HG02759 (cell line): ENCODE measurements around the gene SIGMAR1.

Source experiments
- ATAC-seq: cut with Tn5 transposase; IDR thresholded peaks from one replicate; pipeline ENCODE4 v1.9.1; 2021; ENCODE audit warnings: mild to moderate bottlenecking, moderate library complexity; ENCODE audit not compliant: unreplicated experiment

The SIGMAR1 gene

DNA sequence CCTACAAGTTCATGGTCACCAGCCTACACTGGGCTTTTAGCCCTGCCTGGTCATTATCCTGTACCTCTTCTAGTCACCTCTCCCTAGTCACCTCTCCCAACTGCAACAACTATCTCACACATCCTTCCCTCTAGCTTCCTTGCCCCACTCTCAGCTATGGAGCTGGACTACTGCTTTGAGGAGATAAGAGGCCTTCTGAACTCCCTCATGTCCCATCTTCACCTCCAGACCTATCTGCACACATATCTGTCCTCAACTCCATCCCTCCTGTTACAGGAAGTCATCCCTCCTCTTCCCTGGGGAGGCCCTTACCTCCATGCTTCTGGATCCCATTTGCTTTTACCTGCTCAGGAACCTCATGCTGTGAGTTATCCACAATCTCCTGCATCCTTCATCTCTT, 31.4 kb downstream of the SIGMAR1 start:
- ATAC-seq = no peak

DNA sequence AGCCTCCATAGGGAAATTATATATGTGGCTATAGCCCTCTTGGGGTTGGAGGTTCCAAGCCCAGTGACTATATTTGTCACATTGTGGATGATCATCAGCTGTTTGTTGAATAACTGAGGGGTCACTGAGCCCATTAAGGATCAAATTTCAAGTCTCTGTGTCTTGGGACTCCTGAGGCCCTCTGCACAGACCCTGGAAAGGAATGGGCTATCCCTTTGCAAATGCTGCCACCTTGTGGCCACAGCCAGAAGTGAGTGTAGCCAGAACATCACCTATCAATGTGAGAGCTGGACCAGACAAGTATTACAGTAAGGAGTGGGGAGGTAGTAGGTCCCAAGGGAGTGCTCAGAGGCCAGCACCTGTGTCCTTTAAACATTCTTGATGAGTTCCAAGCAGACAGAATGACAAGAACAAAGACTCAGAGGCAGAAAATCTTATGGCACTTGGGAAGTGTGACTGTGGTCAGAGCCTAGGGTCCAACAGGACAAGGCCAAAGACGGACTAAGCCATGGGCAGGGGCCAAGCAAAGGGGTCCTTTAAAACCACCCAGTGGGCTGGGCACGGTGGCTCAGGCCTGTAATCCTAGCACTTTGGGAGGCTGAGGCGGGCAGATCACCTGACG, 33.9 kb downstream of the SIGMAR1 start:
- ATAC-seq = peak; percentile 81

DNA sequence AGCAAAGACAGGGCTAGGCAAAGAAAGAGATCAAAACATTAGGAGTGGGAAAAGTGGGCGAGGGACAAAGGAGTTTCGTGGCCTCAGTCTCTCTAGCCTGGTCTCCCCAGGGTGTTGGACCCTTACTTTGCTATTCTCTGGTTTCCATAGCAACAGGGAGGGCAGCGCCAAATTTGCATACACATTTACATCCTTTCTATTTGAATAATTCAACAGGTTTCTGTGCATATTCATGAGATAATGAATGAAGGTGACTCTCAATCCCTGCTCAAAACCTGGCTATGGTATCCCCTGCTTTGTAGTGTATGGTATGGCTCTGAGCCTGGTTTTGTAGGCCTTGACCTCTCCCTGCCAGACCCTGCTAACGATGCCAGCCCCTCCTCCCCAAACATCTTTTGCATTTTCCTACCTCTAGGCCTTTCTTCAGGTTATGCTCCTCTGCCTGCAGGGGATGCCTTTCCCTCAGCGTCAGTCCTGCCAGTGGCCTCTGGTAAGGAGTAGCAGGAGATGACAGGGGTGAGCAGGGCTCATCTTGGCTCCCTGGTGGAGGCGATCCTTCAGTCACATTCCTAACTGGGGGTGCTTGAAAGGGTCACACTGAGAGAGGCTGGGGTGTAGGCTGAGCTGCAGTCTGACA, 35.5 kb downstream of the SIGMAR1 start:
- ATAC-seq = no peak

GRCh38 chr9:34600908-34601307, 36.7 kb downstream of the SIGMAR1 start:
- ATAC-seq = no peak

DNA sequence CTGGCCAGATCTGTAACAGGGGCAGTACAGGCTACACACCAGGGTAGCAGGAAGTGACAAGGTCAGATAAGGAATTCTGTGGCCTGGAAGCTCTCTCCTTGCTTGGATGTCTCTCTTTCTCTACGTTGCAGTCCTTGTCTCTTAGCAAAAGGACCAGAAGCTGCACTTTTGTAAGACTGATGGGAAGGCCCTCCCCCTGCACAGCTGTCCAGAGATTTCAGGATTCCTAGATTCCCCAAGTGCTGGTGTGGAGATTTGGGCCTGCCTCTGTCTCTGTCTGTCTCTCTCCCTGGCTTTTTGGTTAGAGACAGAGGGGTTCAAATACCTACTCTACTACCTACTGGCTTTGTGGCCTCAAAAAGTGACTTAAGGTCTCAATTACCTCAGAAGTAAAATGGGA, 38.0 kb downstream of the SIGMAR1 start:
- ATAC-seq = no peak

DNA sequence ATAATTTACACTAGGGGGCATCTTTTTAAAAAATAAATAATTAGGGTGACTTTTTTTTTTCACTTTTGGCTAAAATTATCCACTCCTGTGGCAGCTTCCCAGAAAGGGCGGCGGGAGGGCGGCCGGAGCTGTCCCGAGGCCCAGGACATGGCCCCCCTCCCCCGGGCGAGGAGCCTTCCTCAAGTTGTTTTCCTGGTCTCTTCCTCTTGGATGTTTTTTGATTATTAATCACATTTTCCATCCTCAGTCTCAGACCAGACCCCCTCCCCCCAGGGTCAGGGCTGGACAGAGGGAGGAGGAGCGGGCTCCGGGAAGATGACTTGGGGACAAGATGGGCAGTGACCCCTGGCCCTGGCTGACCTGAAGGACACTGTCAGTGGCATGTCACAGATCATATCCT, 43.4 kb downstream of the SIGMAR1 start:
- ATAC-seq = no peak

DNA sequence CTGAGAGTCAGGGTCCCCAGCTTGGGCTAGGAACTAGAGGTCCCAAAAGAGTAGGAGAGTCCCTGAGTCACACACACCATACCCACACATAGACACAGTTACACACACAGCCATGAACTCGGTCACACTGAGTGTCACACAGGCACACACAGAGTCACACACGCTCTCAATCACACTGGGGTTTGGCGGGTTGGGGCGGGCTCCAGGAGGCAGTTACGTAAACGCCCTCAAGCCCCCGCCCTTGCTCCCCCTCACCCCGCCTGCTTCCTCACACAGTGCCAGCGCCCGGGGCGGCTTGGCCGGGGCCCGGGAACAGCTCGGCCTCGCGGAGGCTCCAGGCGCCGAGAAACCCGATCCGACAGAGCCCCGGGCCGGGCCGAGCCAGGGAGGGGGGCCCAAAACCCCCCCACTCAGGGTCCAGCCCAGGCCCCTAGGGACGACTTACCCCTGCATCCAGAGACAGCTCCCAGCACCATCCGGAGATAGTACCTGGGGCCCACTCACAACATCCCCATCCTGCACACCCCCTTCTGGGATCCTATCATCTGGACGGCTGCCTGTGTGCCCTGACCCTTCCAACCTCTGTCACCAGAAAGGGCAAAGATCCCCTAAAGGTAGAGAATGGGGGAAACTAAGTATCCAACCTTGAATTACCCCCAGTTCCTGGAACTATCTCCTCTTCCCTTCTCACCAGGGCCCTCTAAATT, 44.5 kb downstream of the SIGMAR1 start:
- ATAC-seq = no peak

DNA sequence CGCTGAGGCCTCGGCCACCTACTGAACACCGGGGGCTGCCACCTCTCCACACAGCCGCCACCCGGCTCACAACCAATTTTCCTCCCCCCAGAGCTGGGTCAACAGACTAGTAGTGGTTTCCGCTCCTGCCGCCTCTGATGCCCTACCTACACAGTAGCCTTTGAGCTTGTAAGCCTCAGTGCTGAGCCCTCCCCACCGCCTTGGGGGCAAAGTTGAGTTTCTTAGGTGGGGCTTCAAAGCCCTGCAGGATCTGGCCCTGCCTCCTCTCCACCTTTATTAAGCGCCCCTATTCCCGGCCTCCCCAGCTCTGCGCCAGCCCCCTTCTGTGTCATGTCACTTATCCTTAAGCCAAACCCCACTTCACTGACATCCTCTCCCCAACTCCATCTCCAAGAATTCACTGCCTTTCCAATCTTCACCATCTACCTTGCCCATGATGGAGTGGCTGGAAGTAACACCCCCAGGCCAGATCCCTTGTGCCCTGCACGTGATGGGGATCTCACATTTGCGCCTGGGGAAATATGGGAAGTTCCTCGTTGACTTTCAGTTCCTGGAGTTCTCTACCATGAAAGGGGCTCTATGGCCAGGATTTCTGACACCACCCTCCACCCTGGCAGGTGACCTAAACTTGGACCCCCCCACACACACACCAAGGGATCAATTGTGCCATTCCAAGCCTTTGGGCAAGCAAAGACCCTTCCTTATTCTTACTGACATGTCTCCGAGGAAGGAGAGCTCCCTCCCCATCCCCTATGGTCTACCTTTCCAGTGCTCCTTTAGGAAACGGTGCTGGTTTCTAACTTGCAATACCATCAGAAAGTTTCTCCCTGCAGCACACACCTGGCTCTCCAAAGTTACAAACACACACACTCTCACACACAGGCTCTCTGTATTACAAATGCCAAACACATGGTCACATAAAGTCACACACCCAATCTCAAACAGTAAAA, 45.4 kb downstream of the SIGMAR1 start:
- ATAC-seq = no peak

GRCh38 chr9:34591248-34591916, 46.2 kb downstream of the SIGMAR1 start:
- ATAC-seq = peak; percentile 71

DNA sequence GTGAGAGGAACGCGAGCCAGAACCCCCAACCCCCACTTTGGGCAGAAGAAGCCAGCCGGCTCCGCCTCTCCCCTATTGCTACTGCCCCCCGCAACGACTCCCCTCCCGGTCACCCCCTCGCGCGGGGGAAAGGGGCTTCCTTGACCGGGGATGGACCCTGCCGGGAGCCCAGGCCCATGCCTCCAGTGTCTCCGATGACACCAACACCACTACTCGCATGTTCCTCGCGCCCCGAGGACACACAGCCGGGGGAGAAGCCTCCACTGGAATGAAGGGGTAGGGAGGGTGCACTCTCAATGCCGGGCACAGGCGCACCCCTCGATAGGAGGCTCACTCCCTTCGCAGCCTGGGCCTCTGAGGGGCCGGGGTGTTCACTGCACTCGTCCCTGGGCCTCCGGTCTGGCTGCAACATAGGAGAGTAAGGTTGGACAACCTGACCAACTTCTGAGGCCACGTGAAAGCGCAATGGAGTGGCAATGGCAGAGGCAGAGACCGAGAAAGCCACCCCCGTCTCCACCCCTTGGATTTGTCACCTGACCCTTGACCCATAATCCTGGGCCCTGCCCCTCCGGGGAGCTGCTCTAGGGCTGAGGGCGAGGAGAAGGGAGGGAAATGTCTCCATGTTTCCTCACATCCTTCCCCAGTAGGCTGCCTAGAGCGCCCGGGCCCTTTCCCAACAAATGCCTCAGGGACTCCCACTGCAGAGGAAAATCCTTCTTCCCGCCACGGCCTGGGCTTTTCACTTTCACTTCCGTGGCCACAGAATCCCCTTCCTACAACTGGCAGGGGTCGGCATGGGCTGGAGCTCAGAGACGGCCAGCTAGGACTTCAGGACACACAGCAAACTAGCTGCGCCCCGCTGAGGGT, 47.0 kb downstream of the SIGMAR1 start:
- no peak for ATAC-seq

DNA sequence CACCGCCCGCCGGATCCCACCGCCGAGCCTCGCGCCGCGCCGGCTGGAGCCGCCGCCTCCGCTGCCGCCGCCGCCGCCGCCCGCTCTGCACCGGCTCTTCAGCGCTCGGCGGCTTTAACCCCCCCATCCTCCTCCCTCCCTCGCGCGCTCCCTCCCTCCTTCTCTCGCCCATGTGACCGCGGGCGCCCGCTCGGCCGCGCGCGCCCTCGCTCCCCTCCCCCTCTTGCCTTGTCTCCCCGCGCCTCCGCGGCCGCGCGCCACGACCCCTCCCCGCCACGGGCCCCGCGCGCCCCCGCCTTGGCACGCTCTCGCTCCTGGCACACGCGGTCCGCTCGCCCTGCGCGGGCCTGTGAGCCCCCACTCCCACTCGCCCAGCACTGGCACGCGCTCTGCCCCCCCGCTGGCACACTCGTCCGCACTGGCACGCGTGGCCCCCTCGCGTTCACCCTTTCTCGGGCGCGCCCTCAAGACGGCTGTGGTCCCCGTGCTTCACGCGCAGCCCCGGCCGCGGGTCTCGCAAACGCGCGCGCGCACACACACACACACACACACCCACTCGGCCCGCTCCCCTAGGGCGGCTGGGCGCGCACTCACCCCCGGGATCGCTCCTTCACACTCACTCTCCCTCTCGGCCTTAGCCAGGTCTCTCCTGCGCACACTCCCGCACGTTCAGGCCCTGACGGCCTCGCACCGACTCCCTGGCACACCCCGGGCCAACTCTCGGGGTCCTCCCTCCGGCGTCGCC, 47.8 kb downstream of the SIGMAR1 start, which contains the start of gene CNTFR:
TSS of gene CNTFR (minus strand) at position 89 of the 745 bp plus-strand sequence. CDS start 20,743 bp downstream, outside the sequence.
- no peak for ATAC-seq

DNA sequence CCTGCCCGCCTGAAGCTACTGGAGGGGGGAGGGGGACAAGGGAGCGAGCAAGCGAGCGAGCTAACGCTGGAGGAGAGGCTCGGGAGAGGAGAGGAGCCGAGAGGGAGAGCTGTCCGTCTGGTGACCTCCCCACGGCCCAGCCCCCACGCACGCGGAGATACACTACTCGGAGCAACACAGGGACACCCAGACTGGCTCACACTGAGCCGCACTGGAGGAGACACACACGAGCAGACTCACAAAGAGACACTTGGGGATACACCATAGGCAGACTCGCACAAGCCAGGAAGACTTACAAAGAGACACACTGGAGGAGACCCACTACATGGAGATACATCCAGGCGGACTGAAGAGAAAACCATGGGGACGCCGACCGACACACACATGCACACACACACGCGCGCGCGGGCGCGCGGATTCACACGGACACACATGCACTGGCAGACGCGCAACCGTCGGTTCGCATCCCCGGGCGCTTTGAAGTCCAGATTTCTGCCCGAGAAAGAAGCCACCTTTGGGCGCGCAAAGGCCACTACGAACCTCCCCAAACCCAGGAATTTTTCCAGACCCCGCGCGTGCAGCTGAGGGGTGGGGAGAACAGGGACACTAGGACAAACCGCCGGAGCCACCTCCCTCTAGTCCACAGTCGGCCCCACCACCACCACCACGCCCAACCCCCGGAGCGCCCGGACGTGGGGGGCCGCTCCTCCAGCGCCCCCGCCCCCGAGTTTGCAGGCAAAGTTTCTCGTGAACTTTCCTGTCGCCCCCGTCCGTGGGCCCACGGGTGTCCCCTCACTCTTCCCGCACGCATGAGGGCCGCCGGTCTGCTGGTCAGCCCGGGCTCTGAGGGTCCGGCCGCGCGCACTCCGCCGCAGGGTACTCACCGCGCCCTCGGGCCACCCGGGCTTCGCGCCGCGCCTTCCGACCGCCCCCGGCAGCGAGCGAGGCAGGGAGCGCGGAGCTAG, 48.6 kb downstream of the SIGMAR1 start:
- ATAC-seq = no peak

- ATAC-seq = no peak
Measured at GRCh38 chr9:34587271-34587670, 50.3 kb downstream of the SIGMAR1 start.

GRCh38 chr9:34585946-34586669, 51.5 kb downstream of the SIGMAR1 start:
- no peak for ATAC-seq

DNA sequence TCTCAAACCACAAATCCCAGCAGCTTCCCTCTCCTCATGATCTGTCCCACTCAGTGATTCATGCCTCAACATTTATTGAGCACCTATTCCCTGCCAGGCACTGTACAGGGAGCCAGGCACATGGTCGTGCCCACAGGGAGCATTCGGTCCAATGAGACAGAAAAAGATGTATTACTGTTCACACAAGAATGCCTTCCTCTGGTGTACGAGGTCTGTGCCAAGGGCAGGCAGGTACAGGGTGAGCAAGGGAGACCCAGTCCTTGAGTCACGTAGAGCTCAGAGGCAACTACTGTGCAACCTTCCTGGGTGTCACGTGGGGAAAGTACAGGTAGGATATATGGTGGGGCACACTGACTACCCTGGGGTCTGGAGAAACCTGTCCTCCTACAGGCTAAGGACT, 52.6 kb downstream of the SIGMAR1 start:
- no peak for ATAC-seq
